IMR-90 (cell line): Measurements from ENCODE around the gene ZNF19. TPM values are rescaled to one million over a fixed set of nuclear protein-coding genes. Genes with fewer than 3 reads are reported as not detected.

Experiments
- ATAC-seq: fragments of 200-7000 bp; cut with Tn5 transposase; 2 replicates; pipeline ENCODE4 v1.9.1; 2020; ENCODE audit warnings: low read depth, mild to moderate bottlenecking, moderate library complexity
- BruUV-seq: library from RNA; stranded (reverse); fragments of 400-500 nt; replicated peaks from 2 replicates; lab custom pipeline; 2021; lab: Mats Ljungman, UMichigan
- CTCF ChIA-PET: fragments of 300-600 bp; formaldehyde crosslinking; extraction: SDS; loops from one replicate; lab custom pipeline; 2021; ENCODE audit warnings: antibody characterized with exemption; lab: Yijun Ruan, JAX
- POLR2A ChIA-PET: fragments of 300-600 bp; sonication (Branson Sonifier 250); formaldehyde crosslinking; loops from one replicate; lab custom pipeline; 2022; ENCODE audit warnings: antibody characterized with exemption; ENCODE audit not compliant: unreplicated experiment; lab: Charles Lee
- DNase-seq: peaks from one replicate; pipeline ENCODE4 v3.0.0; 2013
- H2AFZ ChIP-seq: replicated peaks from 2 replicates; pipeline ENCODE3; 2013; ENCODE audit warnings: low read length, mild to moderate bottlenecking; ENCODE audit not compliant: poor library complexity
- H2AK5ac ChIP-seq: 2 replicates; pipeline ENCODE4 v1.6.1; 2013; ENCODE audit warnings: low read depth, low read length, inconsistent platforms
- H2AK9ac ChIP-seq: replicated peaks from 2 replicates; pipeline ENCODE3; 2013; ENCODE audit warnings: mild to moderate bottlenecking, low read depth, low read length, moderate library complexity; ENCODE audit not compliant: poor library complexity
- H2BK120ac ChIP-seq: 2 replicates; pipeline ENCODE4 v1.6.1; 2013; ENCODE audit warnings: low read depth, low read length, inconsistent platforms
- H2BK15ac ChIP-seq: 3 replicates; pipeline ENCODE4 v1.6.1; 2013; ENCODE audit warnings: low read depth, low read length, inconsistent platforms
- H2BK20ac ChIP-seq: 2 replicates; pipeline ENCODE4 v1.6.1; 2013; ENCODE audit warnings: low read depth, mild to moderate bottlenecking, inconsistent platforms, low read length, moderate library complexity
- H2BK5ac ChIP-seq: 2 replicates; pipeline ENCODE4 v1.6.1; 2013; ENCODE audit warnings: mild to moderate bottlenecking, low read depth, low read length, inconsistent platforms; ENCODE audit not compliant: poor library complexity, severe bottlenecking
- H3K14ac ChIP-seq: replicated peaks from 2 replicates; pipeline ENCODE4 v1.6.1; 2013; ENCODE audit warnings: low read depth, low read length, inconsistent platforms
- H3K18ac ChIP-seq: 2 replicates; pipeline ENCODE4 v1.6.1; 2013; ENCODE audit warnings: low read depth, low read length, control low read depth
- H3K23ac ChIP-seq: 2 replicates; pipeline ENCODE4 v1.6.1; 2013; ENCODE audit warnings: low read depth, low read length, inconsistent platforms
- H3K27ac ChIP-seq: 2 replicates; pipeline ENCODE4 v1.5.1; 2013; ENCODE audit warnings: mild to moderate bottlenecking, control low read depth, low read length; ENCODE audit not compliant: insufficient read depth
- H3K27me3 ChIP-seq: 2 replicates; pipeline ENCODE4 v1.6.1; 2013; ENCODE audit warnings: low read length; ENCODE audit not compliant: control insufficient read depth, insufficient read depth
- H3K36me3 ChIP-seq: 2 replicates; pipeline ENCODE4 v1.6.1; 2013; ENCODE audit warnings: low read length, mixed read lengths; ENCODE audit not compliant: control insufficient read depth, insufficient read depth
- H3K4ac ChIP-seq: 2 replicates; pipeline ENCODE4 v1.6.1; 2013; ENCODE audit warnings: low read depth, low read length, inconsistent platforms
- H3K4me1 ChIP-seq: 2 replicates; pipeline ENCODE4 v1.6.1; 2013; ENCODE audit warnings: low read length, mixed read lengths; ENCODE audit not compliant: control insufficient read depth, insufficient read depth
- H3K4me2 ChIP-seq: 2 replicates; pipeline ENCODE4 v1.6.1; 2013; ENCODE audit warnings: low read depth, mild to moderate bottlenecking, control low read depth, low read length, moderate library complexity
- H3K4me3 ChIP-seq: 2 replicates; pipeline ENCODE4 v1.5.1; 2013; ENCODE audit warnings: low read depth, mild to moderate bottlenecking, control low read depth, low read length, moderate library complexity; ENCODE audit not compliant: insufficient read depth
- H3K56ac ChIP-seq: 2 replicates; pipeline ENCODE4 v1.6.1; 2013; ENCODE audit warnings: low read length, inconsistent platforms; ENCODE audit not compliant: insufficient read depth; ENCODE audit errors: extremely low read depth
- H3K79me1 ChIP-seq, 2 experiments: 2 replicates each; pipeline ENCODE4 v1.6.1; 2013; ENCODE audit warnings: low read length in 2 of 2, inconsistent platforms in 1 of 2, low read depth in 1 of 2
- H3K9ac ChIP-seq: 2 replicates; pipeline ENCODE4 v1.6.1; 2013; ENCODE audit warnings: low read depth, low read length, control low read depth
- H3K9me1 ChIP-seq: 2 replicates; pipeline ENCODE4 v1.6.1; 2013; ENCODE audit warnings: low read length, inconsistent platforms; ENCODE audit not compliant: insufficient read depth
- H3K9me3 ChIP-seq: 2 replicates; pipeline ENCODE4 v1.6.1; 2013; ENCODE audit warnings: low read length; ENCODE audit not compliant: control insufficient read depth, insufficient read depth
- H4K20me1 ChIP-seq: 2 replicates; pipeline ENCODE4 v1.6.1; 2013; ENCODE audit warnings: low read length, inconsistent platforms; ENCODE audit not compliant: insufficient read depth
- H4K5ac ChIP-seq: 2 replicates; pipeline ENCODE4 v1.6.1; 2013; ENCODE audit warnings: mild to moderate bottlenecking, low read depth, low read length, control low read depth
- H4K8ac ChIP-seq, 2 experiments: 2 replicates each; pipeline ENCODE4 v1.6.1; 2013; ENCODE audit warnings: low read depth in 2 of 2, low read length in 2 of 2, control low read depth in 1 of 2, inconsistent platforms in 1 of 2
- H4K91ac ChIP-seq: 2 replicates; pipeline ENCODE4 v1.6.1; 2013; ENCODE audit warnings: low read depth, low read length, inconsistent platforms; ENCODE audit not compliant: insufficient read depth
- CEBPB ChIP-seq: IDR thresholded peaks from 2 replicates; pipeline ENCODE4 v1.6.1; 2012; ENCODE audit warnings: low read depth, low read length, improper control_type of control experiment
- CHD1 ChIP-seq: IDR thresholded peaks from 2 replicates; pipeline ENCODE4 v1.6.1; 2012; ENCODE audit warnings: low read depth, low read length, improper control_type of control experiment
- CTCF ChIP-seq: conservative IDR thresholded peaks from 2 replicates; pipeline ENCODE4 v1.5.1; 2012; ENCODE audit warnings: mild to moderate bottlenecking, low read depth, low read length, improper control_type of control experiment
- FOS ChIP-seq: fragments of 150-350 bp; IDR thresholded peaks from 2 replicates; pipeline ENCODE4 v1.6.1; 2016; ENCODE audit warnings: low read depth, low read length
- MAFK ChIP-seq: IDR thresholded peaks from 2 replicates; pipeline ENCODE4 v1.6.1; 2012; ENCODE audit warnings: low read depth, low read length, improper control_type of control experiment
- NFE2L2 ChIP-seq: fragments of 150-350 bp; IDR thresholded peaks from 2 replicates; pipeline ENCODE4 v1.6.1; 2016; ENCODE audit warnings: low read depth, mild to moderate bottlenecking, low read length
- SMC3 ChIP-seq: fragments of 150-350 bp; IDR thresholded peaks from 2 replicates; pipeline ENCODE4 v1.6.1; 2016; ENCODE audit warnings: low read depth, mild to moderate bottlenecking, antibody characterized with exemption, low read length, moderate library complexity
- WGBS, 2 experiments: methylation state at CpG; one replicate each; pipeline versions ENCODE4 v1.1.5 to v1.1.7; 2013; ENCODE audit warnings: missing lambda C conversion rate in 2 of 2; ENCODE audit not compliant: insufficient read length in 1 of 2; ENCODE audit errors: extremely low coverage in 2 of 2; 5-methylcytosine and 5-hydroxymethylcytosine counted together
- dilution Hi-C: fragments of 300-500 bp; cut with HindIII; formaldehyde crosslinking; loops from one replicate; pipeline ENCODE4 v1.14.3; 2018; ENCODE audit warnings: low sequenced_read_pairs; ENCODE audit not compliant: unreplicated experiment
- in situ Hi-C: fragments of 300-500 bp; cut with MboI; formaldehyde crosslinking; loops from 3 replicates; pipeline ENCODE4 v1.14.3; 2019; ENCODE audit warnings: low sequenced_read_pairs, inconsistent platforms, mixed read lengths
- intact Hi-C: fragments of 100-400 bp; cut with micrococcal nuclease; formaldehyde crosslinking; loops from 2 replicates; pipeline ENCODE4 v1.10.0; 2022
- polyA plus RNA-seq, 3 experiments: library from polyadenylated mRNA; depleted of rRNA; stranded (reverse); fragments of >200 nt; gene quantifications; 2 replicates each; pipeline ENCODE4 v1.2.3, GENCODE V29; 2012; ENCODE audit warnings: low replicate concordance in 1 of 3
- total RNA-seq: library from RNA; depleted of rRNA; stranded (reverse); fragments of >200 nt; gene quantifications from 2 replicates; pipeline ENCODE4 v1.2.3, GENCODE V29; 2012
- TF ChIP-seq, protein P1 (sequence below): fragments of 150-350 bp; IDR thresholded peaks from 2 replicates; pipeline ENCODE4 v1.6.1; 2016; ENCODE audit warnings: low read depth, mild to moderate bottlenecking, low read length, moderate library complexity, borderline replicate concordance
- TF ChIP-seq, protein P2 (sequence below): fragments of 150-350 bp; IDR thresholded peaks from 2 replicates; pipeline ENCODE4 v1.6.1; 2017; ENCODE audit warnings: mild to moderate bottlenecking, antibody characterized with exemption, low read length, low read depth

ZNF19 gene
- total and polyA plus RNA-seq, 2 of the 4 experiments (the other 2 are of a cell fraction), result 0.89 to 2.9 TPM

DNA sequence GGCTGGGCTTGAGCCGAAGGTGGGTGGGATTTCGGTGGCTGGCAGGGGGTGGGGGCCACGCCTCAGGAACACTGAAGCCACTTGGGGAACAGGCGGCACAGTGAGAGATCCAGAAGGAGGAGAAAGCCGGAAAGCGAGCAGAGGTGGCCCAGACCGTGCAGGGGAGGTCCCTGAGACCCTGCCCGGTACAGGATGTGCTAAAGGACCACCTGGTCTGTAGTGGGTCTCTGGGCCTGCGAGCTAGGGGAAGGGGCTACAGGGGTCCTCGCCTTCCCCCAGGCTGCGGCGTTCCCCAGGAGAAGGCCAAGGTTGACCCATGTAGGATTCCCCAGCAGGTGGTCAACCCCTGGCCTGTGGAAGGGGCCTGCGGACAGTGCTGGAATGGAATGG lies 47.1 kb downstream of the ZNF19 start, which contains the start of gene TLE7:
TSS of gene TLE7 (minus strand) at position 4 of the 390 bp plus-strand sequence. CDS start 8,730 bp downstream, outside the sequence.
- H2BK120ac ChIP-seq, result no peak within 1 kb of the TSS
- H2AK5ac ChIP-seq, result no peak within 1 kb of the TSS
- H3K4ac ChIP-seq, result no peak within 1 kb of the TSS
- no peak within 1 kb of the TSS for H4K8ac ChIP-seq
- no peaks in the 10 kb centered on the region for H3K9me1 ChIP-seq
- H4K5ac ChIP-seq, result no peak within 1 kb of the TSS
- H3K4me3 ChIP-seq, result no peak within 1 kb of the TSS
- no peaks in the 10 kb centered on the region for H4K20me1 ChIP-seq
- CTCF ChIA-PET, result no interaction called here
- H2BK20ac ChIP-seq, result no peak within 1 kb of the TSS
- TF ChIP-seq NFE2L2, result no peak
- TF ChIP-seq FOS, result no peak
- no peak for TF ChIP-seq CEBPB
- TF ChIP-seq, protein P1, sequence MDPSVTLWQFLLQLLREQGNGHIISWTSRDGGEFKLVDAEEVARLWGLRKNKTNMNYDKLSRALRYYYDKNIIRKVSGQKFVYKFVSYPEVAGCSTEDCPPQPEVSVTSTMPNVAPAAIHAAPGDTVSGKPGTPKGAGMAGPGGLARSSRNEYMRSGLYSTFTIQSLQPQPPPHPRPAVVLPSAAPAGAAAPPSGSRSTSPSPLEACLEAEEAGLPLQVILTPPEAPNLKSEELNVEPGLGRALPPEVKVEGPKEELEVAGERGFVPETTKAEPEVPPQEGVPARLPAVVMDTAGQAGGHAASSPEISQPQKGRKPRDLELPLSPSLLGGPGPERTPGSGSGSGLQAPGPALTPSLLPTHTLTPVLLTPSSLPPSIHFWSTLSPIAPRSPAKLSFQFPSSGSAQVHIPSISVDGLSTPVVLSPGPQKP, result no peak
- TF ChIP-seq, protein P2, sequence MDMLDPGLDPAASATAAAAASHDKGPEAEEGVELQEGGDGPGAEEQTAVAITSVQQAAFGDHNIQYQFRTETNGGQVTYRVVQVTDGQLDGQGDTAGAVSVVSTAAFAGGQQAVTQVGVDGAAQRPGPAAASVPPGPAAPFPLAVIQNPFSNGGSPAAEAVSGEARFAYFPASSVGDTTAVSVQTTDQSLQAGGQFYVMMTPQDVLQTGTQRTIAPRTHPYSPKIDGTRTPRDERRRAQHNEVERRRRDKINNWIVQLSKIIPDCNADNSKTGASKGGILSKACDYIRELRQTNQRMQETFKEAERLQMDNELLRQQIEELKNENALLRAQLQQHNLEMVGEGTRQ, result no peak
- no peak for TF ChIP-seq SMC3
- TF ChIP-seq CHD1, result no peak
- no peak for TF ChIP-seq MAFK
- no peak for TF ChIP-seq CTCF
- no peak for DNase-seq
- no peak within 1 kb of the TSS for H3K14ac ChIP-seq
- intact Hi-C loops, result no loop called here
- no peak within 1 kb of the TSS for H2AFZ ChIP-seq
- H3K4me2 ChIP-seq, result no peak within 1 kb of the TSS
- WGBS, 2 experiments, result 66% methylated on average over 7 of the region's 13 CpGs; no CpG with 5 or more reads in 1 of the 2 experiments
- H3K27ac ChIP-seq, result no peak within 1 kb of the TSS
- no peak within 1 kb of the TSS for H2BK15ac ChIP-seq
- no peak within 1 kb of the TSS for H3K56ac ChIP-seq
- dilution Hi-C loops, result no loop called here
- POLR2A ChIA-PET, result no interaction called here
- no peaks in the 10 kb centered on the region for H3K4me1 ChIP-seq
- no peaks in the 10 kb centered on the region for H3K36me3 ChIP-seq
- peaks cover 45% of the 10 kb centered on the region for H3K9me3 ChIP-seq
- in situ Hi-C loops, result no loop called here
- peaks cover 1% of the 10 kb centered on the region for H3K27me3 ChIP-seq
- no peak within 1 kb of the TSS for H2BK5ac ChIP-seq
- H3K18ac ChIP-seq, result no peak within 1 kb of the TSS
- no peak within 1 kb of the TSS for H4K91ac ChIP-seq
- peak within 1 kb of the TSS; percentile 16 for H2AK9ac ChIP-seq
- no peaks in the 10 kb centered on the region for H3K79me1 ChIP-seq
- H3K9ac ChIP-seq, result no peak within 1 kb of the TSS
- no peak for ATAC-seq
- BruUV-seq, result no TSS peak
- H3K23ac ChIP-seq, result no peak within 1 kb of the TSS
